ENCODE data around the gene LIMD2.

LIMD2 gene

GRCh38 chr17:63659850-63660249 is 40.1 kb downstream of the LIMD2 start (continued):
- TF ChIP-seq INSM2 (tag by site-specific recombination; IDR thresholded peaks at IDR 0.05): no peak
- TF ChIP-seq ZNF747 (tag by site-specific recombination; IDR thresholded peaks at IDR 0.05): no peak
- TF ChIP-seq BCL11B (tag by site-specific recombination; IDR thresholded peaks at IDR 0.05; ENCODE audit: low read depth): no peak

DNA sequence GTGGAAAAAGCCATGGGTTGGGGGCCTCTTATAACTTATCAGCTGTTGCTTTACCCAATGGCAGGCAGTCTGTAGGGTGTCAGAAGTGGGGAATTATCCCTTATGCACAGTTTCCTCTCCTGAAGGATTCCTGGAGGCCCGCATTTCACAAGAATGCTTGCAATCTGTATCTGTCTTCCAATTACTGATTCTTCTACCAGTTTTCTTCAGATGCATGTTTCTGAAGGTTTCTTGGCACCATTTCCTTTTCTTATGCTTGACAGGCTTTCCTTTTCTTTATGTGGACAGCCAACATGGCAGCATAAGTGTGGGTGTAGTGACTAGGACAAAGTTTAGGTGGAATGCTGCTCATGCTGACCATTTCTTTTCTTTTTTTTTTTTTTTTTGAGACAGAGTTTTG is 41.6 kb downstream of the LIMD2 start:
- Histone ChIP-seq H3K4me1 (ENCODE audit: control insufficient read depth, insufficient read depth, low read length) (no peaks in the 10 kb centered on the region), H3K27ac (ENCODE audit: extremely low read depth, low read depth, low read length) (no peak overlapping the region), H3K36me3 (ENCODE audit: control insufficient read depth in 2 of 2, insufficient read depth in 1 of 2, low read length in 2 of 2) (peaks cover 42 to 62% of the 10 kb centered on the region in 2 experiments), H3K4me3 (ENCODE audit: low read depth, low read length) (no peak overlapping the region), H3K9me3 (ENCODE audit: control insufficient read depth, insufficient read depth, low read depth, low read length) (no peaks in the 10 kb centered on the region)
- TF ChIP-seq ZNF19 (tag by site-specific recombination; IDR thresholded peaks at IDR 0.05; ENCODE audit: low read depth) (no peak), ZNF2 (tag by site-specific recombination; IDR thresholded peaks at IDR 0.05) (no peak)
- TF ChIP-seq, protein P1, sequence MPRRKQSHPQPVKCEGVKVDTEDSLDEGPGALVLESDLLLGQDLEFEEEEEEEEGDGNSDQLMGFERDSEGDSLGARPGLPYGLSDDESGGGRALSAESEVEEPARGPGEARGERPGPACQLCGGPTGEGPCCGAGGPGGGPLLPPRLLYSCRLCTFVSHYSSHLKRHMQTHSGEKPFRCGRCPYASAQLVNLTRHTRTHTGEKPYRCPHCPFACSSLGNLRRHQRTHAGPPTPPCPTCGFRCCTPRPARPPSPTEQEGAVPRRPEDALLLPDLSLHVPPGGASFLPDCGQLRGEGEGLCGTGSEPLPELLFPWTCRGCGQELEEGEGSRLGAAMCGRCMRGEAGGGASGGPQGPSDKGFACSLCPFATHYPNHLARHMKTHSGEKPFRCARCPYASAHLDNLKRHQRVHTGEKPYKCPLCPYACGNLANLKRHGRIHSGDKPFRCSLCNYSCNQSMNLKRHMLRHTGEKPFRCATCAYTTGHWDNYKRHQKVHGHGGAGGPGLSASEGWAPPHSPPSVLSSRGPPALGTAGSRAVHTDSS (tag by site-specific recombination; IDR thresholded peaks at IDR 0.05): no peak
- ChIA-PET POLR2A (interaction anchor here (1.6 kb wide), 1 partner anchor 37 kb away, joined by 4 read pairs; the partner anchor contains the start of gene MAP3K3), CTCF (no interaction called here)

- POLR2A ChIA-PET: interaction anchor here (1.6 kb wide), 1 partner anchor 36 kb away, joined by 4 read pairs; the partner anchor contains the start of gene MAP3K3
Observed at GRCh38 chr17:63657786-63658185, 42.1 kb downstream of the LIMD2 start.

DNA sequence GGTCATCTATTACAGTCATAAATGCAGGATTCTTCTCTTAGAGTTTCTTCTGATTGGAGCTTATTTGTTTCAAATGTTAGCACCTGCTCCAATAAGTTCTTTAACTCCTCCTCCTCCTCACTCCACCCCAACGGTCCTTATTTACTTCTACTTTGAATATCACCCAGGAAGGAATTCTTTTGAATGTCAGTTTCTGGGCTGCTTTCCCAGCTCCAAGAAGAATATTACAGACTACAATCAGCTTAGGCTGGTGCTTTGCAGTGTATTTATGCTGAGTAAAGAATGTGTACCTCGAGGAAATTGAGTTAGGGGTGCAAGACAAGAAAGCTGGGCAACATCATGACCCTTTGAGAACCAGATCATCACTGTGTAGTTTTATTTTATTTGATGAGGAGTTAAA is 46.9 kb downstream of the LIMD2 start:
- H3K27ac ChIP-seq (ENCODE audit: extremely low read depth, low read depth, low read length): no peak overlapping the region
- POLR2A ChIA-PET: interaction anchor here (1.2 kb wide), 1 partner anchor 31 kb away, joined by 5 read pairs; the partner anchor contains the start of gene MAP3K3
- CTCF ChIA-PET: interaction anchor here (0.7 to 1.7 kb wide), 3 partner anchors 19 to 542 kb away, joined by 3 to 5 read pairs (median 4); no protein-coding TSS in a partner anchor
- H3K36me3 ChIP-seq (ENCODE audit: control insufficient read depth in 2 of 2, insufficient read depth in 1 of 2, low read length in 2 of 2): peaks cover 37 to 52% of the 10 kb centered on the region in 2 experiments
- H3K4me1 ChIP-seq (ENCODE audit: control insufficient read depth, insufficient read depth, low read length): no peaks in the 10 kb centered on the region
- H3K9me3 ChIP-seq (ENCODE audit: control insufficient read depth, insufficient read depth, low read depth, low read length): no peaks in the 10 kb centered on the region
- H3K4me3 ChIP-seq (ENCODE audit: low read depth, low read length): no peak overlapping the region
- TF ChIP-seq ZBTB7A (tag by site-specific recombination; IDR thresholded peaks at IDR 0.05; ENCODE audit: low read depth) (no peak), ZSCAN4 (tag by site-specific recombination; IDR thresholded peaks at IDR 0.05) (no peak), ZNF394 (tag by site-specific recombination; IDR thresholded peaks at IDR 0.05; ENCODE audit: borderline replicate concordance) (no peak), ZNF169 (tag by site-specific recombination; IDR thresholded peaks at IDR 0.05) (no peak), ZNF366 (tag by site-specific recombination; conservative IDR thresholded peaks at IDR 0.05) (no peak), ZNF133 (tag by site-specific recombination; IDR thresholded peaks at IDR 0.05) (no peak), ZSCAN23 (tag by site-specific recombination; IDR thresholded peaks at IDR 0.05) (no peak), SP3 (tag by site-specific recombination; IDR thresholded peaks at IDR 0.05) (no peak), ZNF2 (tag by site-specific recombination; IDR thresholded peaks at IDR 0.05) (no peak), ZNF138 (tag by site-specific recombination; IDR thresholded peaks at IDR 0.05; ENCODE audit: borderline replicate concordance) (no peak), ZNF292 (tag by site-specific recombination; IDR thresholded peaks at IDR 0.05; ENCODE audit: borderline replicate concordance, low read depth) (no peak)

More at GRCh38 chr17:63657786-63658185, 42.1 kb downstream of the LIMD2 start:
- TF ChIP-seq KLF10 (tag by site-specific recombination; IDR thresholded peaks at IDR 0.05) (no peak), ZNF837 (tag by site-specific recombination; IDR thresholded peaks at IDR 0.05) (no peak)
- TF ChIP-seq, protein P2, sequence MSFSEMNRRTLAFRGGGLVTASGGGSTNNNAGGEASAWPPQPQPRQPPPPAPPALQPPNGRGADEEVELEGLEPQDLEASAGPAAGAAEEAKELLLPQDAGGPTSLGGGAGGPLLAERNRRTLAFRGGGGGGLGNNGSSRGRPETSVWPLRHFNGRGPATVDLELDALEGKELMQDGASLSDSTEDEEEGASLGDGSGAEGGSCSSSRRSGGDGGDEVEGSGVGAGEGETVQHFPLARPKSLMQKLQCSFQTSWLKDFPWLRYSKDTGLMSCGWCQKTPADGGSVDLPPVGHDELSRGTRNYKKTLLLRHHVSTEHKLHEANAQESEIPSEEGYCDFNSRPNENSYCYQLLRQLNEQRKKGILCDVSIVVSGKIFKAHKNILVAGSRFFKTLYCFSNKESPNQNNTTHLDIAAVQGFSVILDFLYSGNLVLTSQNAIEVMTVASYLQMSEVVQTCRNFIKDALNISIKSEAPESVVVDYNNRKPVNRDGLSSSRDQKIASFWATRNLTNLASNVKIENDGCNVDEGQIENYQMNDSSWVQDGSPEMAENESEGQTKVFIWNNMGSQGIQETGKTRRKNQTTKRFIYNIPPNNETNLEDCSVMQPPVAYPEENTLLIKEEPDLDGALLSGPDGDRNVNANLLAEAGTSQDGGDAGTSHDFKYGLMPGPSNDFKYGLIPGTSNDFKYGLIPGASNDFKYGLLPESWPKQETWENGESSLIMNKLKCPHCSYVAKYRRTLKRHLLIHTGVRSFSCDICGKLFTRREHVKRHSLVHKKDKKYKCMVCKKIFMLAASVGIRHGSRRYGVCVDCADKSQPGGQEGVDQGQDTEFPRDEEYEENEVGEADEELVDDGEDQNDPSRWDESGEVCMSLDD (tag by site-specific recombination; IDR thresholded peaks at IDR 0.05): no peak
- peaks cover 47 to 63% of the 10 kb centered on the region in 2 experiments for H3K36me3 ChIP-seq (ENCODE audit: control insufficient read depth in 2 of 2, insufficient read depth in 1 of 2, low read length in 2 of 2)
- H3K9me3 ChIP-seq (ENCODE audit: control insufficient read depth, insufficient read depth, low read depth, low read length): no peaks in the 10 kb centered on the region
- no peak overlapping the region for H3K27ac ChIP-seq (ENCODE audit: extremely low read depth, low read depth, low read length)
- no peak overlapping the region for H3K4me3 ChIP-seq (ENCODE audit: low read depth, low read length)
- no peaks in the 10 kb centered on the region for H3K4me1 ChIP-seq (ENCODE audit: control insufficient read depth, insufficient read depth, low read length)
- CTCF ChIA-PET: interaction anchor here (0.6 to 0.7 kb wide), 2 partner anchors 17 to 43 kb away, joined by 3 read pairs; no protein-coding TSS in a partner anchor
